ENCODE data around the gene NCOR1.

The NCOR1 gene

DNA sequence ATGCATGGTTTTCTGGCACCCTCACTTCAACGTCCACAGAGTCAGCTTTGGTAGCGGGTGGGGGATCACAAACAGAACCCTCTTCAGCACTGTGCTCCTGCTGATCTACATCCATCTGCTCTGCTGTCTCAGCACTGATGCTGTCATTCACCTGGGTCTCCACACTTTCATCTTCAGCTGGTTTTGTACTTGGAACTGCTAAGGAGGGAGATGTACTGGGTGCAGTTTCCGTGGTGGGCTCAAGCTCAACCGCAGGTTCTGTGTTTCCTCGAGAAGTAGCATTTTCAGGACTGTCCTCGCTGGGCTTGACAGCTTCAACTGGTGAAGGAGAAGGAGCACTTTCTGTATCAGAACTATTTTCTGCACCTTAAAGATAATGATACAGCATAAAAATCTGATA, 113.9 kb downstream of the NCOR1 start:
- no peak overlapping the region for H3K4me3 ChIP-seq (ENCODE audit: low read length)
- H3K27ac ChIP-seq (ENCODE audit: low read depth, low read length), result no peak overlapping the region
- no peaks in the 10 kb centered on the region for H3K27me3 ChIP-seq (ENCODE audit: control insufficient read depth, insufficient read depth, low read length)
- H3K9ac ChIP-seq (ENCODE audit: low read length), result no peak overlapping the region
- peaks cover 17% of the 10 kb centered on the region for H3K36me3 ChIP-seq (ENCODE audit: control insufficient read depth, insufficient read depth, low read length)
- no peaks in the 10 kb centered on the region for H3K4me1 ChIP-seq (ENCODE audit: control insufficient read depth, insufficient read depth, low read length)

DNA sequence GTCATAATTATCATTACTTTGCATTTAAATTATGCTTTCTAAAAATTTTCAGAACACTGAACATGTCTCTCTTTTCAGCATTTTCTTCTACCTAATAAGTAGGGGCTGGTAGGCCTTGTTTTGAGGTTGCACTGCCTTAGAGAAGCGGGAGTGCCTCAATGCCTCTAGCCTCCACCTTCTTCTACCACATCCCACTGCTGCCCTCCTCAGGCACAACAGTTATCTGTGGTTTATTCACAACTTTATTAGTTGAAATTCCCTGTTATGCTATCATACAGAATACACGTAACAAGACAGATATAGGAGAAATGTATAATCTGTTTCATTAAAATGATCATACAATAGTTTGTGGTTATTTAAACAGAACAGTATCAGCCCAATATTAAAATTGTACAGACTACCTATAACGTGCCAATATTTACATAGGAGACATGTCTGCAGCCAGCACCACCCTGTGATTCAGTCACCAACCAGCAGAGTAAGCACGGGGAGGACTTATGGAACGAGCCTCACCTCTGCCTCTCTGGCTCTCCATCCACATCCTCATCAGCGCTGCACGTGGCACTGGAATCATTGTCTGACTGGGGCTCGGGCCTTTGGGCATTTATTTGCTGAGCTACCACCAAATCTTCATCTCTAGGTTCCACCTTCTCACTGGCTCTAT, 114.5 kb downstream of the NCOR1 start:
- Histone ChIP-seq H3K27ac (ENCODE audit: low read depth, low read length) (no peak overlapping the region), H3K9ac (ENCODE audit: low read length) (no peak overlapping the region), H3K27me3 (ENCODE audit: control insufficient read depth, insufficient read depth, low read length) (no peaks in the 10 kb centered on the region), H3K36me3 (ENCODE audit: control insufficient read depth, insufficient read depth, low read length) (peaks cover 17% of the 10 kb centered on the region), H3K4me3 (ENCODE audit: low read length) (no peak overlapping the region), H3K4me1 (ENCODE audit: control insufficient read depth, insufficient read depth, low read length) (no peaks in the 10 kb centered on the region)

- Histone ChIP-seq H3K9ac (ENCODE audit: low read length) (no peak overlapping the region), H3K36me3 (ENCODE audit: control insufficient read depth, insufficient read depth, low read length) (peaks cover 15% of the 10 kb centered on the region), H3K4me3 (ENCODE audit: low read length) (no peak overlapping the region), H3K4me1 (ENCODE audit: control insufficient read depth, insufficient read depth, low read length) (no peaks in the 10 kb centered on the region), H3K27me3 (ENCODE audit: control insufficient read depth, insufficient read depth, low read length) (no peaks in the 10 kb centered on the region), H3K27ac (ENCODE audit: low read depth, low read length) (no peak overlapping the region)
Measured at GRCh38 chr17:16091773-16092172, 123.6 kb downstream of the NCOR1 start.

- H3K36me3 ChIP-seq (ENCODE audit: control insufficient read depth, insufficient read depth, low read length), result peaks cover 16% of the 10 kb centered on the region
- no peak overlapping the region for H3K27ac ChIP-seq (ENCODE audit: low read depth, low read length)
- peaks cover 12% of the 10 kb centered on the region for H3K4me1 ChIP-seq (ENCODE audit: control insufficient read depth, insufficient read depth, low read length)
- H3K9ac ChIP-seq (ENCODE audit: low read length), result no peak overlapping the region
- H3K27me3 ChIP-seq (ENCODE audit: control insufficient read depth, insufficient read depth, low read length), result no peaks in the 10 kb centered on the region
- H3K4me3 ChIP-seq (ENCODE audit: low read length), result no peak overlapping the region
Measured at GRCh38 chr17:16086957-16087356, 128.4 kb downstream of the NCOR1 start.

GRCh38 chr17:16085066-16085699, 130.2 kb downstream of the NCOR1 start:
- H3K4me3 ChIP-seq (ENCODE audit: low read length), result no peak overlapping the region
- peaks cover 12% of the 10 kb centered on the region for H3K4me1 ChIP-seq (ENCODE audit: control insufficient read depth, insufficient read depth, low read length)
- H3K27ac ChIP-seq (ENCODE audit: low read depth, low read length), result peak overlapping the region; percentile 73
- H3K9ac ChIP-seq (ENCODE audit: low read length), result no peak overlapping the region
- H3K36me3 ChIP-seq (ENCODE audit: control insufficient read depth, insufficient read depth, low read length), result peaks cover 8% of the 10 kb centered on the region
- no peaks in the 10 kb centered on the region for H3K27me3 ChIP-seq (ENCODE audit: control insufficient read depth, insufficient read depth, low read length)

DNA sequence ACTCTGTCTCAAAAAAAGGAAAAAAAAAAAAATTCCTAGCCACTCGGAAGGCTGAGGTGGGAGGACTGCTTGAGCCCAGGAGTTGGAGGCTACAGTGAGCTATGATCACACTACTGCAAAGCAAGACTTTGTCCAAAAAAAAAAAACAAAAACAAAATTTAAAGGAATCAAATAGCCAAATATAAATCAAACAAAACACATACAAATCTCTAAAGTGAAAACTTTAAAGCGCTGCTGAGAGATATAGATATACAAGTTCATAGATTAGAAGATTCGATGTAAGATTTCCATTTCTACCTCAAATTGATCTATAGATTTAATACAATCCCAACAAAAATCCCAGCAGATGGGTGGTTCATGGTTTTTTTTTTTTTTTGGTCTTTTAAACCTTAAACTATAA, 132.1 kb downstream of the NCOR1 start:
- peaks cover 19% of the 10 kb centered on the region for H3K36me3 ChIP-seq (ENCODE audit: control insufficient read depth, insufficient read depth, low read length)
- peaks cover 12% of the 10 kb centered on the region for H3K4me1 ChIP-seq (ENCODE audit: control insufficient read depth, insufficient read depth, low read length)
- H3K27ac ChIP-seq (ENCODE audit: low read depth, low read length), result no peak overlapping the region
- H3K9ac ChIP-seq (ENCODE audit: low read length), result no peak overlapping the region
- no peak overlapping the region for H3K4me3 ChIP-seq (ENCODE audit: low read length)
- no peaks in the 10 kb centered on the region for H3K27me3 ChIP-seq (ENCODE audit: control insufficient read depth, insufficient read depth, low read length)

DNA sequence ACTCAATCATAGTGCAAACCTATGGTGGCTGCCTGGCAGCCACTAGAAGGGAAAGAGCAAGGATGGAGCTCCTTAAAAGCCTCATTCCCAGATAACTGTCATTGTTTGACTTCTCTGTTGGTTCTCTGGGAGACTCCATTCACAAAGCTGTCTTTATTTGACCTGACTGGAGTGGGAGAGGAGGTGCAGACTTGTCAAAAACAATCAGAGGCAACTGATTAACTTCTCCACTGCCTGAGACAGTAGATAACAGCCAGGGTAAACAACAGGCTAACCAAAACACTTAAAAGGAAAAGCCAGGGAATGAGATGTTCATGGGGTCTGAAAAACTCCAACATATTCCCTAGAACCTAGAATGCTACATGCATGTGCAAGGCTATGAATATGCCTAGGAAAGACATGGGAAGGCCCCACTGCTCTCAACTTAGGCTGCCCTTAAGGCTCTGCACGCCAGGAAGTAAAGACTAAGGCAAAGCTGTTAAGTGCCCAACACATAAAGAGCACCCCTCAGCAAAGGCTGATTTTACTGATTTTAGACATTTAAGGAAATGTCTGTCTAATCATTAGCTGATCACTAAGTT, 133.7 kb downstream of the NCOR1 start:
- Histone ChIP-seq H3K4me3 (ENCODE audit: low read length) (no peak overlapping the region), H3K36me3 (ENCODE audit: control insufficient read depth, insufficient read depth, low read length) (peaks cover 17% of the 10 kb centered on the region), H3K4me1 (ENCODE audit: control insufficient read depth, insufficient read depth, low read length) (peaks cover 12% of the 10 kb centered on the region), H3K27me3 (ENCODE audit: control insufficient read depth, insufficient read depth, low read length) (no peaks in the 10 kb centered on the region), H3K27ac (ENCODE audit: low read depth, low read length) (peak overlapping the region; percentile 5), H3K9ac (ENCODE audit: low read length) (no peak overlapping the region)

DNA sequence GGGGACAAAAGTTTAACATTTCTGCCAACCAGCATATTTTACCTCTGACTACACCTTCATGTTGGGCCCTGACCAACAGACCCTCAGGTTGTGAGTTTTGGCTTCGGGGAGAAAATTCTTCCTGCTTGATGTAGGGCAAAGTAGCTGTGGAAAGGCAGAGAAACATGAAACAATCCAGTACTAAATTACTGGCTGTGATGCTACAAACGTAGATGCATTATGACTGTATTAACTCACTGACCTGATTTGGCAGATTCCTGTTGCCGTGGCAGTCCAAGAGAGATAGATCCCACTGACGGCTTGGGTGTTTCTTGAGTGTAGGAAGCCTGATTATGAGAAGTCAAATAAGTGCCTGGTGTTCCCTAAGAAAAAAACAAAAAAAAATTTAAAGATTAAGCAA, 135.0 kb downstream of the NCOR1 start:
- H3K27ac ChIP-seq (ENCODE audit: low read depth, low read length), result no peak overlapping the region
- H3K4me3 ChIP-seq (ENCODE audit: low read length), result no peak overlapping the region
- peaks cover 4% of the 10 kb centered on the region for H3K4me1 ChIP-seq (ENCODE audit: control insufficient read depth, insufficient read depth, low read length)
- no peaks in the 10 kb centered on the region for H3K27me3 ChIP-seq (ENCODE audit: control insufficient read depth, insufficient read depth, low read length)
- H3K9ac ChIP-seq (ENCODE audit: low read length), result no peak overlapping the region
- H3K36me3 ChIP-seq (ENCODE audit: control insufficient read depth, insufficient read depth, low read length), result peaks cover 20% of the 10 kb centered on the region

- Histone ChIP-seq H3K4me1 (ENCODE audit: control insufficient read depth, insufficient read depth, low read length) (no peaks in the 10 kb centered on the region), H3K4me3 (ENCODE audit: low read length) (no peak overlapping the region), H3K9ac (ENCODE audit: low read length) (no peak overlapping the region), H3K27me3 (ENCODE audit: control insufficient read depth, insufficient read depth, low read length) (no peaks in the 10 kb centered on the region), H3K36me3 (ENCODE audit: control insufficient read depth, insufficient read depth, low read length) (peaks cover 26% of the 10 kb centered on the region), H3K27ac (ENCODE audit: low read depth, low read length) (no peak overlapping the region)
Measured at GRCh38 chr17:16075949-16076348, 139.4 kb downstream of the NCOR1 start.

DNA sequence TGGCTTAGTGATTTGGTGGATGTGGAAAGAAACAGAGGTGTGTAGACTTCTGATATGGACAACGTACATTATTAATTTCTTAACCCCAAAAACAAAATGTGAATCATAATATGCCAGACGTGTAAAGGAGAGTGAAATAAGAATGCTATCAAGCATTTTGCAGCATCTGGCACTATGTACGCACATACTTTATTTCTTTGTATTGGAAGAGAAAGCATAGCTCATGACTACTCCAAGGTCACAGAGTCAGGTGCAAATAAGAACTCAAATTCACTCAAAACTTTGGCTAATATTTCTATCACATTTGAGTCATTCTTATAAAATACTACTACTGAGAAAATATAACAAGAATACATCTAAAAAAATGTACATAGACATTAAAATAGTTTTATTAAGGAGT, 140.9 kb downstream of the NCOR1 start:
- no peak overlapping the region for H3K9ac ChIP-seq (ENCODE audit: low read length)
- H3K27ac ChIP-seq (ENCODE audit: low read depth, low read length), result no peak overlapping the region
- no peak overlapping the region for H3K4me3 ChIP-seq (ENCODE audit: low read length)
- H3K27me3 ChIP-seq (ENCODE audit: control insufficient read depth, insufficient read depth, low read length), result no peaks in the 10 kb centered on the region
- H3K4me1 ChIP-seq (ENCODE audit: control insufficient read depth, insufficient read depth, low read length), result no peaks in the 10 kb centered on the region
- H3K36me3 ChIP-seq (ENCODE audit: control insufficient read depth, insufficient read depth, low read length), result peaks cover 31% of the 10 kb centered on the region

- peaks cover 29% of the 10 kb centered on the region for H3K36me3 ChIP-seq (ENCODE audit: control insufficient read depth, insufficient read depth, low read length)
- H3K27ac ChIP-seq (ENCODE audit: low read depth, low read length), result no peak overlapping the region
- no peak overlapping the region for H3K4me3 ChIP-seq (ENCODE audit: low read length)
- H3K27me3 ChIP-seq (ENCODE audit: control insufficient read depth, insufficient read depth, low read length), result no peaks in the 10 kb centered on the region
- H3K4me1 ChIP-seq (ENCODE audit: control insufficient read depth, insufficient read depth, low read length), result no peaks in the 10 kb centered on the region
- no peak overlapping the region for H3K9ac ChIP-seq (ENCODE audit: low read length)
Measured at GRCh38 chr17:16073845-16074244, 141.5 kb downstream of the NCOR1 start.

GRCh38 chr17:16072031-16072430, 143.3 kb downstream of the NCOR1 start:
- Histone ChIP-seq H3K4me3 (ENCODE audit: low read length) (no peak overlapping the region), H3K9ac (ENCODE audit: low read length) (no peak overlapping the region), H3K27me3 (ENCODE audit: control insufficient read depth, insufficient read depth, low read length) (no peaks in the 10 kb centered on the region), H3K4me1 (ENCODE audit: control insufficient read depth, insufficient read depth, low read length) (peaks cover 1% of the 10 kb centered on the region), H3K27ac (ENCODE audit: low read depth, low read length) (no peak overlapping the region), H3K36me3 (ENCODE audit: control insufficient read depth, insufficient read depth, low read length) (peaks cover 22% of the 10 kb centered on the region)

DNA sequence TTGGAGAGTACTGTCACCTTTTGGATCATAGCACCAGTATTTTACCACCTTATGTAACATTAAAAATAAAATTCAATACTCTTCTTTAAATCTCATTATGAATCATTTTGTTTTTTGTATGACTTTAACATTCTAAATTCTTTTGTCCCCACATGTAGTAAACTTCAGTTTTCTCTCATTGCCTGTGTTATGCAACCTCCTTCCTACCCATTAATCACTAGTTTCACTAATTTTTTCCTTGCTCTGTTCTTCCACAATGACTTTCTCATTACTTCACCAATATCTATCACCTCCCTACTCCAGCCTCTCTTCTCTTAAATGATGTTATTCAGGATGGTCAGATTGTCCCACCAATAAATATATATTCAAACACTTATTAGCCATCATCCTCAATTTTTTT, 147.0 kb downstream of the NCOR1 start:
- peaks cover 4% of the 10 kb centered on the region for H3K4me1 ChIP-seq (ENCODE audit: control insufficient read depth, insufficient read depth, low read length)
- no peaks in the 10 kb centered on the region for H3K27me3 ChIP-seq (ENCODE audit: control insufficient read depth, insufficient read depth, low read length)
- H3K27ac ChIP-seq (ENCODE audit: low read depth, low read length), result no peak overlapping the region
- no peak overlapping the region for H3K4me3 ChIP-seq (ENCODE audit: low read length)
- peaks cover 23% of the 10 kb centered on the region for H3K36me3 ChIP-seq (ENCODE audit: control insufficient read depth, insufficient read depth, low read length)
- no peak overlapping the region for H3K9ac ChIP-seq (ENCODE audit: low read length)

Measured in rectal smooth muscle tissue (tissue), 1 donor.